Lower leg skin (tissue), 4 donors: ENCODE measurements around the gene ERH. TPM values are rescaled to one million over a fixed set of nuclear protein-coding genes. Genes with fewer than 3 reads are reported as not detected.

Experiments
- DNase-seq, 2 donors: peaks; one replicate each; pipeline ENCODE4 v3.0.0-alpha.2; 2019; ENCODE audit warnings: low spot score in 2 of 2
- H3K4me3 ChIP-seq: fragments of 200-600 bp; sonication (generic); 2 replicates; pipeline ENCODE4 v1.5.1; 2017; ENCODE audit warnings: mild to moderate bottlenecking, low read depth; ENCODE audit not compliant: poor library complexity, severe bottlenecking
- POLR2A ChIP-seq, 2 donors: fragments of 450-650 bp; IDR thresholded peaks; one replicate each; pipeline ENCODE4 v1.6.1; 2016 to 2017; ENCODE audit warnings: antibody characterized with exemption in 2 of 2, mild to moderate bottlenecking in 1 of 2, moderate library complexity in 1 of 2
- WGBS, 2 donors: methylation state at CpG; one replicate each; pipeline ENCODE4 v1.1.5; 2018; 5-methylcytosine and 5-hydroxymethylcytosine counted together
- intact Hi-C: fragments of 100-400 bp; cut with DNase I; formaldehyde crosslinking; loops from one replicate; pipeline ENCODE4 v1.15.0; 2023; ENCODE audit warnings: low total_unique reads
- total RNA-seq, 4 donors: library from RNA; depleted of rRNA; stranded (reverse); fragments of >200 nt; gene quantifications; one replicate each; pipeline ENCODE4 v1.1.0, GENCODE V29; 2016
- TF ChIP-seq, protein P1 (sequence below), 3 donors: fragments of 450-650 bp; IDR thresholded peaks; one replicate each; pipeline ENCODE4 v1.5.1; 2016; ENCODE audit warnings: antibody characterized with exemption in 3 of 3, mild to moderate bottlenecking in 3 of 3, moderate library complexity in 2 of 3

The ERH gene
- total RNA-seq, 4 donors from 2014 or later, result 36.3 to 61.0 (median 42.5) TPM

DNA sequence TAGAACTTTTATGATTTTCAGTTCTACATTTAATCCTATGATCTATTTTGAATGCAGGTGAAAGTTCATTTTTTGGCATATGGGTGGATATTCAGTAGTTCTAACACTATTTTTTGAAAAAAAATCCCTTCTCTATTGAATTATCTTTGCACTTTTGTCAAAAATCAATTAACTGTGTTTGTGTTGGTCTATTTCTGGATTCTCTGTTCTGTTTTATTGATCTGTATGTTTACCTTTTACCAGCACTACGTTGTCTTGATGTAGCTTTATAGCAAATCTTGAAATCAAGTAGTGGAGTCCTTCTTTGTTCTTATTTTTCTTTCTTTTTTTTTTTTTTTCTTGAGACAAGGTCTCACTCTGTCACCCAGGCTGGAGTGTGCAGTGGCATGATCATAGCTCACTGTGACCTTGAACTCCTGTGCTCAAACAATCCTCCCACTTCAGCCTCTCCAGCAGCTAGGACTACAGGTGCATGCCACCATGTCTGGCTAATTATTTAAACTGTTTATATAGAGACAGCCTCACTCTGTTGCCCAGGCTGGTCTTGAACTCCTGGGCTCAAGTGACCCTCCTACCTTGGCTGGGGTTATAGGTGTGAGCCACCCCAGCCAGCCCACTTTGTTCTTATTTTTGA lies 32.3 kb upstream of the ERH start:
- DNase-seq, result no peak
- WGBS, 2 donors, result 96 to 100% methylated on average over 1 of the region's 1 CpG
- no peak overlapping the region for H3K4me3 ChIP-seq
- TF ChIP-seq POLR2A (IDR thresholded peaks at IDR 0.05), result no peak
- TF ChIP-seq, protein P1, sequence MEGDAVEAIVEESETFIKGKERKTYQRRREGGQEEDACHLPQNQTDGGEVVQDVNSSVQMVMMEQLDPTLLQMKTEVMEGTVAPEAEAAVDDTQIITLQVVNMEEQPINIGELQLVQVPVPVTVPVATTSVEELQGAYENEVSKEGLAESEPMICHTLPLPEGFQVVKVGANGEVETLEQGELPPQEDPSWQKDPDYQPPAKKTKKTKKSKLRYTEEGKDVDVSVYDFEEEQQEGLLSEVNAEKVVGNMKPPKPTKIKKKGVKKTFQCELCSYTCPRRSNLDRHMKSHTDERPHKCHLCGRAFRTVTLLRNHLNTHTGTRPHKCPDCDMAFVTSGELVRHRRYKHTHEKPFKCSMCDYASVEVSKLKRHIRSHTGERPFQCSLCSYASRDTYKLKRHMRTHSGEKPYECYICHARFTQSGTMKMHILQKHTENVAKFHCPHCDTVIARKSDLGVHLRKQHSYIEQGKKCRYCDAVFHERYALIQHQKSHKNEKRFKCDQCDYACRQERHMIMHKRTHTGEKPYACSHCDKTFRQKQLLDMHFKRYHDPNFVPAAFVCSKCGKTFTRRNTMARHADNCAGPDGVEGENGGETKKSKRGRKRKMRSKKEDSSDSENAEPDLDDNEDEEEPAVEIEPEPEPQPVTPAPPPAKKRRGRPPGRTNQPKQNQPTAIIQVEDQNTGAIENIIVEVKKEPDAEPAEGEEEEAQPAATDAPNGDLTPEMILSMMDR (IDR thresholded peaks at IDR 0.05), result no peak
- intact Hi-C loops, result no loop called here

DNA sequence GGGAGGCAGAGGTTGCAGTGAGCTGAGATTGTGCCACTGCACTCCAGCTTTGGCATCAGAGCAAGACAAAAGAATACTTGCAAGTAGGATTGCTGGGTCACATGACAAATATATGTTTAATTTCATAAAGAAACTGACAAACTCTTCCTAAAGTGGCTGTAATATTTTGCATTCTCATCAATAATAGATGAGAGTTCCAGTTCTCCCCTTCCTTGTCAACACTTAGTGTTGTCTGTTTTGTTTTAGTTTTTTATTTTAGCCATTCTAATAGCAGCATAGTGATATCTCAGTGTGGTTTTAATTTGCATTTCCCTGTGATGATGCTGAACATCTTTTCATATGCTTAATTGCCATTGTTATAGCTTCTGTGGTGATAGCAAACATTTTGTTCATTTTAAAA lies 31.5 kb upstream of the ERH start:
- TF ChIP-seq, protein P1 (IDR thresholded peaks at IDR 0.05), result no peak
- TF ChIP-seq POLR2A (IDR thresholded peaks at IDR 0.05), result no peak
- intact Hi-C loops, result no loop called here
- DNase-seq, result no peak

DNA sequence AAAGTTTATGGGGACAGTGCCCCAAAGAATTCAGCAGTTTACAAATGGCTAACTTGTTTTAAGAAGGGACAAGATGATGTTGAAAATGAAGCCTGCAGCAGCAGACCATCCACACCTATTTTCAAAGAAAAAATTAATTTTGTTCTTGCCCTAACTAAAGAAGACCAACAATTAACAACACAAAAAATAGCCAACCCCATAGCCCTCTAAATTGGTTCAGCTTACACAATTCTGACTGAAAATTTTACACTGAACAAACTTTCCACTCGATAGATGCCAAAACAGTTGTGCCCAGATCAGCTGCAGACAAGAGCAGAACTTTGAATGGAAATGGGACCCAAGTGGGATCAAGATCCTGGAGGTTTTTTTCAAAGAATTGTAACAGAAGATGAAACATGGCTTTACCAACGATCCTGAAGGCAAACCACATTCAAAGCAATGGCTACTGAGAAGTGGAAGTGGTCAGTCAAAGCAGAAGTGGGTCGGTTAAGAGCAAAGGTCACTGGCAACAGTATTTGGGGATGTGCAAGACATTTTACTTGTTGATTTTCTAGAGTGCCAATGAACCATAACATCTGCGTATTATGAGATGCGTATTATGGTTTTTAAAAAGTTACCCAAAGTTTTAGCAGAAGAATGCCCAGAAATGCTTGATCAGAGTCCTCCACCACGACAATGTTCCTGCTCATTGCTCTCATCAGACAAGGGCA lies 30.3 kb upstream of the ERH start:
- DNase-seq, result no peak
- intact Hi-C loops, result no loop called here
- WGBS, 2 donors, result 89 to 91% methylated on average over 6 of the region's 6 CpGs
- H3K4me3 ChIP-seq, result no peak overlapping the region
- no peak for TF ChIP-seq POLR2A (IDR thresholded peaks at IDR 0.05)
- TF ChIP-seq, protein P1 (IDR thresholded peaks at IDR 0.05), result no peak

More for the DNA sequence above, 31.5 kb upstream of the ERH start:
- no peak overlapping the region for H3K4me3 ChIP-seq

DNA sequence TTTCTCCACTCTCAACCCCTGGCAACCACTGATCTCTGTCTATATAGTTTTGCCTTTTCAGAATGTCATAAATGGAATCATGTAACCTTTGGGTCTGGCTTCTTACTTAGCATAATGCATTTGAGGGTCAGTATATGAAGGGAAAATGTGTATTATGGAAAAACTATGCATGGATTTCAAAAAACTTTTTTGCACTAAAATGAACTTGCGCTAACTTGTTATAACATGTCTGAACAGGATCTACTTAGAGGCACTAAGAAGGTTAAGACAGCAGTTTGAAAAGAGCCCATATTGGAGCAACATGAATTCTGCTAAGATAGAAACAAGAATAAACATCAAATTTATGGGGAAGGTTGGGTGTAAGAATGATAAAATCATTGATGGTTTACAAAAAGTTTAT lies 29.5 kb upstream of the ERH start:
- 100% methylated on average over 1 of the region's 1 CpG for WGBS, 2 donors
- intact Hi-C loops, result no loop called here
- no peak for TF ChIP-seq POLR2A (IDR thresholded peaks at IDR 0.05)
- TF ChIP-seq, protein P1 (IDR thresholded peaks at IDR 0.05), result no peak

DNA sequence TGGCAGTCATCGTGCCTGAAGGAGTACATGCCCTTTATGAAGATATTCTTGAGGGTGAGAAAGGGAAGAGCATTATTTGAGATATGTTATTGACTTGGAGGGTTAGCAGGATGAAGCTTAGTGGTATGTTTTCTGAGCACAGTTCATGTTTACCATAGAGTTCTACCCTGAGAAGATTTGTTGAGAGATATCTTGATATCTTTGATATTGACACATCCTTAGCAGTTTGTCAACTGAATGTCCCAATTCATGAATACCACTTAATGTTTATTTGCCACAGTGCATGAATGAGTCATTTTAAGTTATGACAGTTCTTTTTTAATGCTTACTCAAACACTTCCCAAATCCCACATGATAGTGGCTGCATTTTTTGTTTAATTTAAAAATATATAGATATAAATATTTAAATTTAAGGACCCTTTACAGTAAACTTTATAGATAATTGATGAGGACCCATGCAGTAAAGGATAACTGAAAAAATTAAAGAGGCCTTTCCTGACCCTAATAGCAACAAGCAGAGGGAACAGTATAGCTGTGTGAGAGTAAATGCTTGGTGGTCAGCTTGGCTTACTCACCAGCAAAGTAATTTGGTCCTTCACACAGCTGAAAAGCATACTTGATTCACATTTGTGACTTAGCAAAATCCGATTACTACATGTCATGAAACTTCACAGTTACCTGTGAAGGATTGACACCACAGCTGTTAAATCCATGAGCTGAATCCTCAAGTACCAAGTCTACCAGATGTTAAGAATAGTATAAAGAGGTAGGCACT lies 26.2 kb upstream of the ERH start:
- intact Hi-C loops, result no loop called here
- 91 to 94% methylated on average over 2 of the region's 2 CpGs for WGBS, 2 donors
- TF ChIP-seq, protein P1 (IDR thresholded peaks at IDR 0.05), result no peak
- no peak for TF ChIP-seq POLR2A (IDR thresholded peaks at IDR 0.05)
- no peak overlapping the region for H3K4me3 ChIP-seq
- DNase-seq, result no peak

More for the DNA sequence above, 29.5 kb upstream of the ERH start:
- H3K4me3 ChIP-seq, result no peak overlapping the region
- DNase-seq, result no peak
